Measurements from ENCODE around the gene KDM2A.

KDM2A gene

GRCh38 chr11:67304511-67305113 is 185.5 kb downstream of the KDM2A start:
- no peak for FAIRE-seq

GRCh38 chr11:67306769-67307544 is 187.9 kb downstream of the KDM2A start:
- no peak for FAIRE-seq

GRCh38 chr11:67307545-67308001 is 188.5 kb downstream of the KDM2A start:
- no peak for FAIRE-seq

All from colon (tissue), 2 donors.